Astrocyte of the spinal cord (primary cell): ENCODE measurements around the gene PCNT.

Source experiments
- DNase-seq: peaks from one replicate; pipeline ENCODE4 v3.0.0; 2011; ENCODE audit warnings: low read depth, low spot score
- H3K4me3 ChIP-seq: 2 replicates; pipeline ENCODE4 v1.5.1; 2011; ENCODE audit warnings: low read depth, mild to moderate bottlenecking, low read length, moderate library complexity
- in situ Hi-C: cut with HindIII; loops from 2 replicates; pipeline ENCODE4 v1.10.0; 2017; ENCODE audit warnings: low sequenced_read_pairs
- TF ChIP-seq, protein P1 (sequence below): IDR thresholded peaks from 2 replicates; pipeline ENCODE4 v1.5.1; 2012; ENCODE audit warnings: low read depth, mild to moderate bottlenecking, low read length, inconsistent platforms

Gene PCNT

DNA sequence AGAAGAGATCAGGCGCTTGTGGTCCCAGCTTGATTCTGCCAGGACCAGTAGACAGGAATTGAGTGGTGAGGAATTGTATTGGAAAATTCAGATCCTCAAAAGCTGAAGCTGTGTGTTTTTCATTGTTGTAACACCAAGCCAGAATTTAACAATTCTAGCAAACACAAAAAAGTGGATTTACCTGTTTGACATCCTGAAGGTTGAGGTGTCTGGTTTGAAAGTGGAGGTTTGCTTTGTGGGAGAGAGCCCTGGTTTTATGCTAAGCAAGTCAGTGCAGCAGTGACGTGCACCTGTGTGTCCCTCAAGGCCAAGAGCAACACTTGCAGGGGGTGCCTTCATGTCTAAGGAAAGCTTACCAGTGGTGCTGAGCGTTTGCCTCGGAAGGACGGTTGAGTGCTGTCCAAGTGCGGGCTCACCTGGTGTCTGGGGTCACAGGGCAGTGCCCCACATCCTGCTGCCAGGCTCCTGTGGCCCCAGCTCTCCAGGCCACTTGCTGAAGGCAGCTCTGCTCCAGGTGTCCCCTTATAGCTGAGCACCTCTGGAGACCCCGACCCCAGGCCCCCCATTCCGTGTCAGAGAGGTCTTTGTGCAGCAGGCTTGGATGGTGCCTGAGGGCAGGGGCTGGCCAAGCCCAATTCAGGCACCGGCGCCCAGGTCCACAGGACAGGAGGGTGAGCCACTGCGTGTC is 27.7 kb downstream of the PCNT start:
- no peak overlapping the region for H3K4me3 ChIP-seq
- in situ Hi-C loops, result no loop called here
- TF ChIP-seq, protein P1, sequence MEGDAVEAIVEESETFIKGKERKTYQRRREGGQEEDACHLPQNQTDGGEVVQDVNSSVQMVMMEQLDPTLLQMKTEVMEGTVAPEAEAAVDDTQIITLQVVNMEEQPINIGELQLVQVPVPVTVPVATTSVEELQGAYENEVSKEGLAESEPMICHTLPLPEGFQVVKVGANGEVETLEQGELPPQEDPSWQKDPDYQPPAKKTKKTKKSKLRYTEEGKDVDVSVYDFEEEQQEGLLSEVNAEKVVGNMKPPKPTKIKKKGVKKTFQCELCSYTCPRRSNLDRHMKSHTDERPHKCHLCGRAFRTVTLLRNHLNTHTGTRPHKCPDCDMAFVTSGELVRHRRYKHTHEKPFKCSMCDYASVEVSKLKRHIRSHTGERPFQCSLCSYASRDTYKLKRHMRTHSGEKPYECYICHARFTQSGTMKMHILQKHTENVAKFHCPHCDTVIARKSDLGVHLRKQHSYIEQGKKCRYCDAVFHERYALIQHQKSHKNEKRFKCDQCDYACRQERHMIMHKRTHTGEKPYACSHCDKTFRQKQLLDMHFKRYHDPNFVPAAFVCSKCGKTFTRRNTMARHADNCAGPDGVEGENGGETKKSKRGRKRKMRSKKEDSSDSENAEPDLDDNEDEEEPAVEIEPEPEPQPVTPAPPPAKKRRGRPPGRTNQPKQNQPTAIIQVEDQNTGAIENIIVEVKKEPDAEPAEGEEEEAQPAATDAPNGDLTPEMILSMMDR, result no peak
- DNase-seq, result no peak

DNA sequence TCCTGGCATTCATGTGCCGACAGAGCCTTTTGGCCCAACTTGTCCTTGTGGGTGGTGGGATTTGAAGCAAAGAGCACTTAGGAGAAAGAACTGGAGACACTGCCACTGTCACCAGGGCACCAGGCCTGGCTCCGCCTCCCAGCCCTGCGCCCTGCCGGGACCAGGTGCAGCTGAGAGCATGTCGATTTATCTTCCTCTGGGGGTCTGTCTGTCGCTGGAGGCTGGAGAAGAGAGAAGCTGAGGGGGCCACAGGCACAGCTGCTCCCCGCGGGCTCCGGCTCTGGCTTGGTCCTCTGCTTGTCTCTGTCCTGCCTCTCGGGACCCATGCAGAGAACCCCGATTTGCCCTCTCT is 28.2 kb downstream of the PCNT start:
- DNase-seq, result no peak
- H3K4me3 ChIP-seq, result no peak overlapping the region
- TF ChIP-seq, protein P1, result no peak
- in situ Hi-C loops, result no loop called here

DNA sequence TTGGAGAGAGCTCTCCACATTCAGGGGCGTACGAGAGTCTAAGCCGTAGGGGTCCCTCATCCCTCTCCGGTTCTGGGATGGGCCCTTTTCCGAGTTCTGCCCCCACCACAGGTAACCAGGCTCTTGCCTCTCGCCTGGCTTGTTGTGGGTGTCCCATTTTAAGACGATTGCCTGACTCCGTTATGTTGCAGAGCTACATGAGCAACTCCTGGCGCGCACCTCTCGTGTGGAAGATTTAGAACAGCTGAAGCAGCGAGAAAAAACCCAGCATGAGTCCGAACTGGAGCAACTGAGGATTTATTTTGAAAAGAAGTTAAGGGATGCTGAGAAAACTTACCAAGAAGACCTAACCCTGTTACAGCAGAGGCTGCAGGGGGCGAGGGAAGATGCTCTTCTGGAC is 29.0 kb downstream of the PCNT start:
- TF ChIP-seq, protein P1, result no peak
- in situ Hi-C loops, result no loop called here
- DNase-seq, result no peak
- H3K4me3 ChIP-seq, result no peak overlapping the region

DNA sequence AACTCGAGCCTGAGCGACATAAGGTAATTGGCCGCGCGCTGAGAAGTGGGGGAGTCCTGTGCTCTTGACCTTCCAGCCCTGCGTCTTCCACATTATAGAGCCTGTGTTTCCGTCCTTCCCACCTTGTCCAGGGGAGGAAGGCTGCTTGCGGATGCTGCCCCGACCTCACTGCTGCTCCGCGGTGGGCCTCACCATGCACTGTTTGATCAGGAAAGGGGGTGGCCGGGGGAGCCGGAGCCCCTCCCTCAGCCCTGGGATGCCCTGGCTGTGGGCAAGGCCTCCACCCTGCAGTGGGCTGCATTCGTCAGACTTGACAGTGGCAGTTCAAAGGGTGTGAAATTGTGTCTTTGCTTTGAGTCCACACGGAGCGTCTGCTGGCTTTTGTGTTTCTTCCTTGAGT is 30.1 kb downstream of the PCNT start:
- TF ChIP-seq, protein P1, result no peak
- H3K4me3 ChIP-seq, result no peak overlapping the region
- no peak for DNase-seq
- in situ Hi-C loops, result no loop called here

DNA sequence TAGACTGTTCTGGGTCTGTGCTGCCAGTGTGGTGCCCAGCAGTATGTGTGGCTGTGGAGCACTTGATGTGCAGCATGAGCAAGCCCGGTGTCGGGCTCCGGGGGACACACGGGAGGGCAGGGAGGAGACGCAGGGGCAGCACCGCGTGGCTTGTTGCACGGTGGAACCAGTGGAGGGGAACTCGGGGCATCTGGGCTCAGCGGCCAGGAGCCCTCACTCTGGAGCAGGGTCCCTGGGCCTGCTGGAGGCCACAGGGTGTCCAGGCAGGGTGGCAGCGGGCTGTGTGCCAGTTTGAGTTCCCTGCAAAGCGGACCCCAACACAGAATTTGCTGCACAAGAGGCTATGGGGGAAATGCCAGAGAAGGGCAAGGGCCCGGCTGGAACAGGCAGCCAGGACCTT is 30.6 kb downstream of the PCNT start:
- TF ChIP-seq, protein P1, result no peak
- in situ Hi-C loops, result no loop called here
- no peak overlapping the region for H3K4me3 ChIP-seq
- DNase-seq, result no peak

DNA sequence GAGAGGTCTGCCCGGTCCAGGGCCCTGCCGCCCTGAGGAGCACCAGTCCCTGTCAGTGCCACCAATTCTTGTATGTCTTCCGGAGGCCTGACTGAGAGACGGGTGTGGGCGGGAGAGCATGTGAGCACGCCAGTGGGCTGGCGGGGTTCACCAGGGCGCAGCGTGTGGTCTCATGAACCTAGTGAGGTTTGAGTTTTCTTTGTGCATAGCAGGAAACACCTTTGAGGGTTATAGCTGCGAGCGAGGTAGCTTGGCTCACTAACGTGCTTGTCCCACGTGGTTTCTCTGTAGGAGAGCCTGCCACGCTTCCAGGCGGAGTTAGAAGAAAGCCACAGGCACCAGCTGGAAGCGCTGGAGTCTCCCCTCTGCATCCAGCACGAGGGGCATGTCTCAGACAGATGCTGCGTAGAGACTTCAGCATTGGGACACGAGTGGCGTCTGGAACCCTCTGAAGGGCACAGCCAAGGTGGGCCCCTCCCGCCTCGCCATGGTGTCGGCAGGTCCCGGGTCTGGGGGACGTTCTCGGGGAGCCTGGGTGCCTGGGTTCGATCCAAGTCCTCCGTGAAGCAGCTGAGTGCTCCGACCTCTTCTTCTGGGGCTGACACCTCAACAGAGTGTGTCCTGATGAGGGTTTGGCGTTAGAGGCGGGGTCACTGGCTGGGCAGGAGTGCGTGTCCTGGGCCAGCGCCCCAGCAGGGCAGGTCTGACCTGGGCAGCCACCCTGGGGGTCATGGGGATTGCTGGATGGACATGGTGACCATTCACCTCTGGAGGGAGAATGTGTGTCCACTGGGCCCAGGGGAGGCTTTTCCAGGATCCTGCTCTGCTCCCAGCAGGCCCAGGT is 31.4 kb downstream of the PCNT start:
- in situ Hi-C loops, result no loop called here
- no peak for DNase-seq
- no peak overlapping the region for H3K4me3 ChIP-seq
- TF ChIP-seq, protein P1, result no peak
